Stomach (tissue), 4 donors: ENCODE results near the gene ATP8A1.

Experiments
- CTCF ChIP-seq, 7 experiments: fragments of 450-650 bp in 4 of 7; fragments of 200-600 bp in 3 of 7; sonication (generic) in 3 of 7; IDR thresholded peaks; one replicate each; pipeline ENCODE4 v1.5.1; 2016 to 2019; ENCODE audit warnings: antibody characterized with exemption in 7 of 7, control low read depth in 2 of 7, mild to moderate bottlenecking in 1 of 7
- EP300 ChIP-seq: sonication (generic); formaldehyde crosslinking; IDR thresholded peaks from one replicate; pipeline ENCODE4 v1.6.1; 2017; ENCODE audit warnings: antibody characterized with exemption
- POLR2A ChIP-seq, 4 donors: fragments of 450-650 bp; IDR thresholded peaks; one replicate each; pipeline ENCODE4 v1.6.1; 2016; ENCODE audit warnings: antibody characterized with exemption in 4 of 4, control low read depth in 2 of 4, mild to moderate bottlenecking in 1 of 4, moderate library complexity in 1 of 4
- POLR2AphosphoS5 ChIP-seq, 3 donors: sonication (generic); formaldehyde crosslinking; IDR thresholded peaks; one replicate each; pipeline ENCODE4 v1.6.1; 2016; ENCODE audit warnings: antibody characterized with exemption in 3 of 3

- TF ChIP-seq CTCF (IDR thresholded peaks at IDR 0.05), result no peak
- no peak for TF ChIP-seq POLR2A (IDR thresholded peaks at IDR 0.05)
- TF ChIP-seq POLR2AphosphoS5 (IDR thresholded peaks at IDR 0.05), result no peak
- no peak for TF ChIP-seq EP300
These were observed 9.8 kb downstream of the ATP8A1 start for GRCh38 chr4:42646999-42647541.
